ENCODE data around the gene TTN.

The TTN gene

DNA sequence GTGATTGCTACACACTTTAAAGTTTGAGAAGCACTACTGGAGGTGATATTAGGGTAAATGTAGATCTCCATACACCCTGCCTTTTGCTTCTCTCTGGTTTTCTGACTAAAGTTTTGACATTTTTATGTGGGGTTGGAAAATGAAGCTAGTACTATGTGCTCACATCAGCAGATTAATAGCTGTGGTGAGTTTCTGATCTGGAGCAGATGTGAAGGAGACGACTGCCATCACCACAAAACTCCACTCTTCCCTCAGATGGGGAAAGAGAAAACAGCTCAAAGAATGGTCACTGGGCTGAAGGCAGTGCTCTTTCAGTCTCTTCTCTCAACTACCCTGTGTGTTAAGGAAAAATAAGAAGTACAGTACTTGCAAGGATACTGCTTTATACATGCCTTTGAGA lies 289.7 kb downstream of the TTN start:
- DNase-seq = no peak
- ChIA-PET POLR2A (no interaction called here), CTCF (interaction anchor here (1.1 to 1.8 kb wide), 3 partner anchors 11 to 48 kb away, joined by 3 to 6 read pairs (median 5); no protein-coding TSS in a partner anchor)
- no peak overlapping the region for H3K4me3 ChIP-seq (ENCODE audit: control insufficient read depth in 1 of 7, extremely low read depth in 1 of 7, insufficient read depth in 4 of 7, low read depth in 2 of 7, low read length in 6 of 7)
- H3K36me3 ChIP-seq (ENCODE audit: control insufficient read depth in 4 of 4, insufficient read depth in 4 of 4, low read length in 3 of 4) = peaks cover 0 to 24% (median 11%) of the 10 kb centered on the region in 4 experiments
- no peaks in the 10 kb centered on the region for H3K9me3 ChIP-seq (ENCODE audit: control extremely low read depth in 1 of 5, control insufficient read depth in 4 of 5, insufficient read depth in 2 of 5, low read depth in 1 of 5, low read length in 4 of 5)
- WGBS (ENCODE audit: insufficient coverage) = no CpG with 5 or more reads among the region's 1 CpG
- H3K27me3 ChIP-seq (replicated peaks in 2 of 5; ENCODE audit: control insufficient read depth in 4 of 5, insufficient read depth in 5 of 5, low read length in 4 of 5) = no peaks in the 10 kb centered on the region
- H3K27ac ChIP-seq (ENCODE audit: insufficient read depth in 1 of 2, low read depth in 1 of 2, low read length in 2 of 2, poor library complexity in 1 of 2, severe bottlenecking in 2 of 2) = no peak overlapping the region
- H3K4me1 ChIP-seq (ENCODE audit: control extremely low read depth in 1 of 4, control insufficient read depth in 4 of 4, insufficient read depth in 4 of 4, low read length in 3 of 4) = no peaks in the 10 kb centered on the region

GRCh38 chr2:178514664-178515063 lies 292.6 kb downstream of the TTN start:
- DNase-seq = no peak
- no peaks in the 10 kb centered on the region for H3K4me1 ChIP-seq (ENCODE audit: control extremely low read depth in 1 of 4, control insufficient read depth in 4 of 4, insufficient read depth in 4 of 4, low read length in 3 of 4)
- H3K27me3 ChIP-seq (replicated peaks in 2 of 5; ENCODE audit: control insufficient read depth in 4 of 5, insufficient read depth in 5 of 5, low read length in 4 of 5) = no peaks in the 10 kb centered on the region
- POLR2A ChIA-PET = no interaction called here
- no CpG with 5 or more reads among the region's 2 CpGs for WGBS (ENCODE audit: insufficient coverage)
- H3K4me3 ChIP-seq (ENCODE audit: control insufficient read depth in 1 of 7, extremely low read depth in 1 of 7, insufficient read depth in 4 of 7, low read depth in 2 of 7, low read length in 6 of 7) = no peak overlapping the region
- CTCF ChIA-PET = no interaction called here
- no peaks in the 10 kb centered on the region for H3K9me3 ChIP-seq (ENCODE audit: control extremely low read depth in 1 of 5, control insufficient read depth in 4 of 5, insufficient read depth in 2 of 5, low read depth in 1 of 5, low read length in 4 of 5)
- peaks cover 0 to 37% (median 12%) of the 10 kb centered on the region in 4 experiments for H3K36me3 ChIP-seq (ENCODE audit: control insufficient read depth in 4 of 4, insufficient read depth in 4 of 4, low read length in 3 of 4)
- no peak overlapping the region for H3K27ac ChIP-seq (ENCODE audit: insufficient read depth in 1 of 2, low read depth in 1 of 2, low read length in 2 of 2, poor library complexity in 1 of 2, severe bottlenecking in 2 of 2)

GRCh38 chr2:178513876-178514275 lies 293.3 kb downstream of the TTN start:
- WGBS (ENCODE audit: insufficient coverage) = 87% methylated on average over 3 of the region's 4 CpGs
- Histone ChIP-seq H3K4me3 (ENCODE audit: control insufficient read depth in 1 of 7, extremely low read depth in 1 of 7, insufficient read depth in 4 of 7, low read depth in 2 of 7, low read length in 6 of 7) (no peak overlapping the region), H3K27me3 (replicated peaks in 2 of 5; ENCODE audit: control insufficient read depth in 4 of 5, insufficient read depth in 5 of 5, low read length in 4 of 5) (no peaks in the 10 kb centered on the region), H3K27ac (ENCODE audit: insufficient read depth in 1 of 2, low read depth in 1 of 2, low read length in 2 of 2, poor library complexity in 1 of 2, severe bottlenecking in 2 of 2) (no peak overlapping the region), H3K36me3 (ENCODE audit: control insufficient read depth in 4 of 4, insufficient read depth in 4 of 4, low read length in 3 of 4) (peaks cover 0 to 38% (median 13%) of the 10 kb centered on the region in 4 experiments), H3K4me1 (ENCODE audit: control extremely low read depth in 1 of 4, control insufficient read depth in 4 of 4, insufficient read depth in 4 of 4, low read length in 3 of 4) (no peaks in the 10 kb centered on the region), H3K9me3 (ENCODE audit: control extremely low read depth in 1 of 5, control insufficient read depth in 4 of 5, insufficient read depth in 2 of 5, low read depth in 1 of 5, low read length in 4 of 5) (no peaks in the 10 kb centered on the region)
- ChIA-PET CTCF (interaction anchor here (0.7 kb wide), 1 partner anchor 10 kb away, joined by 3 read pairs; no protein-coding TSS in a partner anchor), POLR2A (no interaction called here)
- DNase-seq = peak in 2 of 3 donors; percentile 13 to 18

DNA sequence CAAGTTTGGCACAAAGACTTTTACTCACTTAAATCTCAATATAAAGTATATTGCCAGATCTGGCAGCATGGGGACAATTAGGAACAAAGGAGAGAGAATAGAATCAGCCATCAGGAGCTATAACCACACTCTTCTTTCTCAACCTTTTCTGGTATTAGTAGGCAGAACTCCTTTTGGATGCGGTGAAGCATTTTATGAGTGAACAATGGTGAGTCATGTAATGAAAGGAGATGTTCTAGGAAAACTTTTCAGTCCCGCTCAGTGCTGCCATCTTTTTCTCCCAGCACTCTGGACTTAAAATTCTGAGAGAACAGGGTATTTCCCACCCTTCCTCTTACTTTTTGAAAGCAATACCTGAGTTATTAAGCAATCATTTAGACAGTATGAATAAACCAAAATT lies 294.7 kb downstream of the TTN start:
- ChIA-PET CTCF (no interaction called here), POLR2A (no interaction called here)
- Histone ChIP-seq H3K4me1 (ENCODE audit: control extremely low read depth in 1 of 4, control insufficient read depth in 4 of 4, insufficient read depth in 4 of 4, low read length in 3 of 4) (no peaks in the 10 kb centered on the region), H3K27ac (ENCODE audit: insufficient read depth in 1 of 2, low read depth in 1 of 2, low read length in 2 of 2, poor library complexity in 1 of 2, severe bottlenecking in 2 of 2) (no peak overlapping the region), H3K9me3 (ENCODE audit: control extremely low read depth in 1 of 5, control insufficient read depth in 4 of 5, insufficient read depth in 2 of 5, low read depth in 1 of 5, low read length in 4 of 5) (no peaks in the 10 kb centered on the region), H3K4me3 (ENCODE audit: control insufficient read depth in 1 of 7, extremely low read depth in 1 of 7, insufficient read depth in 4 of 7, low read depth in 2 of 7, low read length in 6 of 7) (no peak overlapping the region), H3K27me3 (replicated peaks in 2 of 5; ENCODE audit: control insufficient read depth in 4 of 5, insufficient read depth in 5 of 5, low read length in 4 of 5) (no peaks in the 10 kb centered on the region), H3K36me3 (ENCODE audit: control insufficient read depth in 4 of 4, insufficient read depth in 4 of 4, low read length in 3 of 4) (peaks cover 0 to 28% (median 4%) of the 10 kb centered on the region in 4 experiments)
- DNase-seq = no peak
- no CpG with 5 or more reads among the region's 2 CpGs for WGBS (ENCODE audit: insufficient coverage)

DNA sequence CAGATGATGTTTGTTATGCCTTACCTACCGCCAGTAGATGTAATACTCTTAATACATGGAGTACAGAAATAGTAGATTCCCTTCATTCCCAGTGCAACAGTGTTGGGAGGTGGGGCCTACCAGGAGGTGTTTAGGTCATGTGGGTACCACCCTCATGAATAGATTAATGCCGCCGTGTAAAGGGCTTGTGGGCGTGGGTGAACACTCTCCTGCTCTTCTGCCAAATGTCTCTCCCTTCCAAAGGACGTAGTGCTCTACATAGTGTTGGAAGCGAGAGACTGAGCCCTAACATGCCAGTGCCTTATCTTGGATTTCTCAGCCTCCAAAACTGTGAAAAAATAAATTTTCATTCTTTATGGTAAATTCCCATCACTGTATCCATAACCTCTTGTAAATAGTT lies 296.8 kb downstream of the TTN start:
- DNase-seq = no peak
- POLR2A ChIA-PET = no interaction called here
- H3K4me3 ChIP-seq (ENCODE audit: control insufficient read depth in 1 of 7, extremely low read depth in 1 of 7, insufficient read depth in 4 of 7, low read depth in 2 of 7, low read length in 6 of 7) = no peak overlapping the region
- H3K27me3 ChIP-seq (replicated peaks in 2 of 5; ENCODE audit: control insufficient read depth in 4 of 5, insufficient read depth in 5 of 5, low read length in 4 of 5) = no peaks in the 10 kb centered on the region
- no peaks in the 10 kb centered on the region for H3K9me3 ChIP-seq (ENCODE audit: control extremely low read depth in 1 of 5, control insufficient read depth in 4 of 5, insufficient read depth in 2 of 5, low read depth in 1 of 5, low read length in 4 of 5)
- CTCF ChIA-PET = interaction anchor here (1.2 kb wide), 1 partner anchor 28 kb away, joined by 3 read pairs; no protein-coding TSS in a partner anchor
- 95% methylated on average over 6 of the region's 6 CpGs for WGBS (ENCODE audit: insufficient coverage)
- H3K27ac ChIP-seq (ENCODE audit: insufficient read depth in 1 of 2, low read depth in 1 of 2, low read length in 2 of 2, poor library complexity in 1 of 2, severe bottlenecking in 2 of 2) = no peak overlapping the region
- no peaks in the 10 kb centered on the region for H3K4me1 ChIP-seq (ENCODE audit: control extremely low read depth in 1 of 4, control insufficient read depth in 4 of 4, insufficient read depth in 4 of 4, low read length in 3 of 4)
- peaks cover 0 to 30% (median 4%) of the 10 kb centered on the region in 4 experiments for H3K36me3 ChIP-seq (ENCODE audit: control insufficient read depth in 4 of 4, insufficient read depth in 4 of 4, low read length in 3 of 4)

GRCh38 chr2:178508646-178509045 lies 298.6 kb downstream of the TTN start:
- H3K4me1 ChIP-seq (ENCODE audit: control extremely low read depth in 1 of 4, control insufficient read depth in 4 of 4, insufficient read depth in 4 of 4, low read length in 3 of 4) = no peaks in the 10 kb centered on the region
- no CpG with 5 or more reads among the region's 2 CpGs for WGBS (ENCODE audit: insufficient coverage)
- ChIA-PET POLR2A (no interaction called here), CTCF (no interaction called here)
- peak in 1 of 3 donors; percentile 17 for DNase-seq
- no peak overlapping the region for H3K27ac ChIP-seq (ENCODE audit: insufficient read depth in 1 of 2, low read depth in 1 of 2, low read length in 2 of 2, poor library complexity in 1 of 2, severe bottlenecking in 2 of 2)
- H3K4me3 ChIP-seq (ENCODE audit: control insufficient read depth in 1 of 7, extremely low read depth in 1 of 7, insufficient read depth in 4 of 7, low read depth in 2 of 7, low read length in 6 of 7) = no peak overlapping the region
- peaks cover 0 to 44% (median 9%) of the 10 kb centered on the region in 4 experiments for H3K36me3 ChIP-seq (ENCODE audit: control insufficient read depth in 4 of 4, insufficient read depth in 4 of 4, low read length in 3 of 4)
- no peaks in the 10 kb centered on the region for H3K9me3 ChIP-seq (ENCODE audit: control extremely low read depth in 1 of 5, control insufficient read depth in 4 of 5, insufficient read depth in 2 of 5, low read depth in 1 of 5, low read length in 4 of 5)
- no peaks in the 10 kb centered on the region for H3K27me3 ChIP-seq (replicated peaks in 2 of 5; ENCODE audit: control insufficient read depth in 4 of 5, insufficient read depth in 5 of 5, low read length in 4 of 5)

DNA sequence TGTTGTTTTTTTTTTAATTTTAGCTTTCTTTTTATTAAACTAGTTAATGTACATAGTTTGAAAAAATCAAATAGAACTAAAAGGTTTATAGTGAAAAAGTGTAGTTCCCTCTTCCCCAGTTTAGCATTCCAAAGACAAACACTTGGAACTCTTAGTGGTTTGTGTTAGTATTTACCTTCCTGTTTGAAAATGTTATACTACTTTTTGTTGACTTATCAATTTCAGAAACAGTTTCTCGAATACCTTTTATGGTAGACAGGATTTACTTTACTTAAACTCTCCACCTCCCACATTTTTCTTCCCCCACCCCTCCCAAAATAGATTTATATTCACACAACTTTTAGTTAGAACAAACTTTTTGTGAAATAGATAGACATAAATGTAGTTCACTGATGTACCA lies 300.3 kb downstream of the TTN start:
- POLR2A ChIA-PET = no interaction called here
- CTCF ChIA-PET = interaction anchor here (1.2 to 1.4 kb wide), 2 partner anchors 11 to 12 kb away, joined by 4 to 5 read pairs; no protein-coding TSS in a partner anchor
- Histone ChIP-seq H3K27me3 (replicated peaks in 2 of 5; ENCODE audit: control insufficient read depth in 4 of 5, insufficient read depth in 5 of 5, low read length in 4 of 5) (no peaks in the 10 kb centered on the region), H3K4me3 (ENCODE audit: control insufficient read depth in 1 of 7, extremely low read depth in 1 of 7, insufficient read depth in 4 of 7, low read depth in 2 of 7, low read length in 6 of 7) (no peak overlapping the region), H3K27ac (ENCODE audit: insufficient read depth in 1 of 2, low read depth in 1 of 2, low read length in 2 of 2, poor library complexity in 1 of 2, severe bottlenecking in 2 of 2) (no peak overlapping the region), H3K36me3 (ENCODE audit: control insufficient read depth in 4 of 4, insufficient read depth in 4 of 4, low read length in 3 of 4) (peaks cover 3 to 48% (median 16%) of the 10 kb centered on the region in 4 experiments), H3K9me3 (ENCODE audit: control extremely low read depth in 1 of 5, control insufficient read depth in 4 of 5, insufficient read depth in 2 of 5, low read depth in 1 of 5, low read length in 4 of 5) (no peaks in the 10 kb centered on the region), H3K4me1 (ENCODE audit: control extremely low read depth in 1 of 4, control insufficient read depth in 4 of 4, insufficient read depth in 4 of 4, low read length in 3 of 4) (no peaks in the 10 kb centered on the region)
- WGBS (ENCODE audit: insufficient coverage) = no CpG with 5 or more reads among the region's 1 CpG
- no peak for DNase-seq
